Stimulated activated CD4-positive, alpha-beta T cell treated with anti-CD3 and anti-CD28 coated beads, TNF-alpha, amount 100 ng/mL, for 1 hour (primary cell): Measurements from ENCODE around the gene RAPGEFL1.
A peak's percentile ranks its signal among the peaks of the same experiment; 100 is the strongest.
"Not testable (repeated sequence)": the region's sequence is repeated elsewhere in the genome, so short reads cannot be mapped to it uniquely, and the experiment has no call there.

Experiments
- DNase-seq, 3 donors: peaks; one replicate each; pipeline ENCODE4 v3.0.0-alpha.2; 2020; ENCODE audit warnings: low read depth in 3 of 3, low spot score in 1 of 3

The RAPGEFL1 gene, protein sequence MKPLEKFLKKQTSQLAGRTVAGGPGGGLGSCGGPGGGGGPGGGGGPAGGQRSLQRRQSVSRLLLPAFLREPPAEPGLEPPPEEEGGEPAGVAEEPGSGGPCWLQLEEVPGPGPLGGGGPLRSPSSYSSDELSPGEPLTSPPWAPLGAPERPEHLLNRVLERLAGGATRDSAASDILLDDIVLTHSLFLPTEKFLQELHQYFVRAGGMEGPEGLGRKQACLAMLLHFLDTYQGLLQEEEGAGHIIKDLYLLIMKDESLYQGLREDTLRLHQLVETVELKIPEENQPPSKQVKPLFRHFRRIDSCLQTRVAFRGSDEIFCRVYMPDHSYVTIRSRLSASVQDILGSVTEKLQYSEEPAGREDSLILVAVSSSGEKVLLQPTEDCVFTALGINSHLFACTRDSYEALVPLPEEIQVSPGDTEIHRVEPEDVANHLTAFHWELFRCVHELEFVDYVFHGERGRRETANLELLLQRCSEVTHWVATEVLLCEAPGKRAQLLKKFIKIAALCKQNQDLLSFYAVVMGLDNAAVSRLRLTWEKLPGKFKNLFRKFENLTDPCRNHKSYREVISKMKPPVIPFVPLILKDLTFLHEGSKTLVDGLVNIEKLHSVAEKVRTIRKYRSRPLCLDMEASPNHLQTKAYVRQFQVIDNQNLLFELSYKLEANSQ

GRCh38 chr17:40177275-40177874 is at the start of gene RAPGEFL1:
Gene RAPGEFL1, plus strand, starts transcription at chr17:40177470. Its CDS starts 392 bp downstream, at chr17:40177862.
- peak; percentile 52 to 87 (median 67) for DNase-seq

- no peak for DNase-seq
Observed at GRCh38 chr17:40129498-40129897, 47.8 kb upstream of the RAPGEFL1 start.

- no peak for DNase-seq
Observed at GRCh38 chr17:40130352-40131042, 46.8 kb upstream of the RAPGEFL1 start.

DNA sequence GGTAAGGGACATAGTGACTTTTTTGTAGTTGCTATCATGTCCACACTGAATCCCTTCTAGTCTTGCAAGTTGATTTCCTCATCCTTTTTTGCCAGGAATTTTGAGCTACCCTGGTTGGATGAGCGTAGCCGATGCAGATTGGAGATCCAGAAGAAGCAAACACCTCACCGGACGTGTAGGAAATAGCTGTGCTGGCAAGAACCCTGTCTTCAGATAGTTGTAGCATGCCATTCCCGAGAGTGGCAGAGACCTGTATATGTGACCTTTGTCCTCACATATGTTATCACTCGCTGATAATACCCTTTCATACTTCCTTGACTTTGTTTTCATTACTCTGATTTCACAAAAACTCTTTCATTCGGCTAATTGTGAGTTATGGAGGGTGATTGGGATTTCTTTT is 43.1 kb upstream of the RAPGEFL1 start:
- DNase-seq = no peak

GRCh38 chr17:40135817-40136216 is 41.5 kb upstream of the RAPGEFL1 start:
- DNase-seq = no peak

- DNase-seq = no peak
Observed at GRCh38 chr17:40139566-40140058, 37.7 kb upstream of the RAPGEFL1 start.

DNA sequence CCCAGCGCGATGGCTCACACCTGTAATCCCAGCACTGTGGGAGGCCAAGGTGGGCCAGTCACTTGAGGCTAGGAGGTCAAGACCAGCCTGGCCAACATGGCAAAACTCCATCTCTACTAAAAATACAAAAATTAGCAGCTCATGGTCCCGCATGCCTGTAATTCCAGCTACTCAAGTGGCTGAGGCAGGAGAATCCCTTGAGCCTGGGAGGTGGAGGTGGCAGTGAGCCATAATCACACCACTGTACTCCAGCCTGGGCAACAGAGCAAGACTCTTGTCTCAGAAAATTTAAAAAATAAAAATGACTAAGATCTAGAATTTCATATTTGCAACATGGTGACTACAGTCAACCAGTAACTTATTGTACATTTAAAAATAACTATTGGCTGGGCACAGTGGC is 34.1 kb upstream of the RAPGEFL1 start:
- DNase-seq = not testable (repeated sequence)

DNA sequence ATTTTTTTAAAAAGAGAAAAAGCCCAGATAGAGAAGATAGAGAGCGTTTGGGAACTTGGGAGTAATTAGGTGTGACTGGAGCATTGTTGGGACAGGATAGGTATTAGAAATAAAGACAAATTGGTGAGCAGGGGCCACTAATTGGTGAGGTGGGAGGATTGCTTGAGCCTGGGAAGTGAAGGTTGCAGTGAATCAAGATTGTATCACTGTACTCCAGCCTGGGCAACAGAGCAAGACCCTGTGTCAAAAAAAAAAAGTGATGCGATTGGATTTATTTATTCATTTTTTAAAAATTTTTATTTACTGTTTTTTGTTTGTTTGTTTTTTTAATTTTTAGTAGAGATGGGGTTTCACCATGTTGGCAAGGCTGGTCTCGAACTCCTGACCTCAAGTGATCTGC is 31.8 kb upstream of the RAPGEFL1 start:
- no peak for DNase-seq

- no peak for DNase-seq
Observed at GRCh38 chr17:40148527-40148926, 28.7 kb upstream of the RAPGEFL1 start.

DNA sequence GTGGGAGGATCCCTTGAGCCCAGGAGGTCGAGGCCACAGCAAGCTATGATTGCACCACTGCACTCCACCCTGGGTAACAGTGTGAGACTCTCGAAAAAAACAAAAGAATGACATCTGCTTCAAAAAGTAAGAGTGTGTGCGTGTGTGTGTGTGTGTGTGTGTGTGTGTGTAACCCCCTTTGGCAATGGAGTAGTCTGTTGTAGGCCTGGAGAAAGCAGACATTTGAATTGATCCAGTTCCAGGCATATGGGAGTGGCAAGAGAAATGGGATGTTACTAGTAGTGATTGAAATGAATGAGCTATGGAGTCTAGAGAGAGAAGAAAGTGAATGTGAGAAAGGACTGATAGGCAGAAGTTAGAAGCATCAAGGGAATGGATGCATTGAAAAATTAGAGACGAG is 27.0 kb upstream of the RAPGEFL1 start:
- no peak for DNase-seq

GRCh38 chr17:40151414-40151963 is 25.8 kb upstream of the RAPGEFL1 start:
- no peak for DNase-seq

DNA sequence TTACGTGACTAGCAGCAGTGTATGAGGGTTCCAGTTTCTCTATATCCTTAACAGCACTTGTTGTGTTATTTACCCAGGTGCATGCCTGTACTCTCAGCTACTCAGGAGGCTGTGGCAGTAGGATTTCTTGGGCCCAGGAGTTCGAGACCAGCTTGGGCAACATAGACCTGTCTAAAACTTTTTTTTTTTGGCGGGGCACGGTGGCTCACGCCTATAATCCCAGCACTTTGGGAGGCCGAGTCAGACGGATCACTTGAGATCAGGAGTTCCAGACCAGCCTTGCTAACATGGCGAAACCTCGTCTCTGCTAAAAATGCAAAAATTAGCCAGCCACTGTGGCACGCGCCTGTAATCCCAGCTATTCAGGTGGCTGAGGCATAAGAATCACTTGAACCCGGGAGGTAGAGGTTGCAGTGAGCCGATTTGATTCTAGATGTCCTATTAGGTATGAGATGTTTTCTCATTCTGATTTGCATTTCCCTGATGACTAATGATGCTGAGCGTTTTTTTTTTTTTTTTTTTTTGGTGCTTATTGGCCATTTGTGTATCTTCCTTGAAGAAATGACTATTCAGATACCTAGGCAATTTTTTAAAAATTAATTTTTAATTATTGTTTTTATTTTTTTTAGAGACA is 23.6 kb upstream of the RAPGEFL1 start:
- no peak for DNase-seq

DNA sequence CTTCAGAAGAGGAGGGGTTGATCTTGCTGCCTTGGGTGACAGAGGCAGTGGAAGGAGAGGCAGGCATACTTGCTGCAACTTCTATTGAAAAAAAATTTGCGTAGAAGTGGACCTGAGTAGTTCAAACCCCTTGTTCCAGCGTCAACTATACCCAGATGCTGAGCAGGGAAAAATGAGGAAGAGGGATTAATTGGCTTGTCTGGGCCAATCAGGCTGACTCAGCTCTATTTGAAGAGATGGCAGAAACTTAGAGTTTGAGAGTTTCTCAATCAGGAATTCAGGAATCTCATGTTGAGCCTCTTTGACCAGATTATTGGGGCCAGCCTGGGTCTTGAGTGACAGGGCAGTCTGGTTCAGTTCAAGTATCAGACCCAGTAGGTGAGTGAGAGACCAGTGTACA is 19.3 kb upstream of the RAPGEFL1 start:
- no peak for DNase-seq

DNA sequence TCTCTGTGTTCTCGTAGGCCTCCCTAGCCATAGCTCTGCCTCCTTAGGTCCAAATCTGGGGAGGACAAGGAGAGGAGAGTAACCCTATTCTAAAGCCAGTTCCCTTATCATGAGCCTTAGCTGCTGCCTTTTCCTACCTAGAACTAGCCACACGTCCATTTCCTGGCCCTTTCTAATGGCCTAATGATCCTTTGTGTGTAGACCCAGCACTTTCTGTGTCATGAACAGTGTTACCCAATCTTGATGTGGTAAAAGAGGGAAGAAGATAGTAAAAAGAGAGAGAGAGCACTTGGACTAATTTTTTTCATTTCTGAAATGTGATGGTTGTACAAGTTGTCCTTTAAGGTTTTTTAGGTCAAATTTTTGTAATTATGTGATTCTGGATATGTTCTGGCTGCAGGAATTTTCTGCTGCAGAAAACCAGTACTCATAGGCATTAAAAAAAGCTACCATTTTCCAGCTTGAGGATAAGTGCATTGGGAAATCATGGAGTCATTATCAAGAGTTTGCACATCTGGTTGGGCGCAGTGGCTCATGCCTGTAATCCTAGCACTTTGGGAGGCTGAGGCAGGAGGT is 18.7 kb upstream of the RAPGEFL1 start:
- DNase-seq = no peak

GRCh38 chr17:40159456-40159855 is 17.8 kb upstream of the RAPGEFL1 start:
- no peak for DNase-seq

DNA sequence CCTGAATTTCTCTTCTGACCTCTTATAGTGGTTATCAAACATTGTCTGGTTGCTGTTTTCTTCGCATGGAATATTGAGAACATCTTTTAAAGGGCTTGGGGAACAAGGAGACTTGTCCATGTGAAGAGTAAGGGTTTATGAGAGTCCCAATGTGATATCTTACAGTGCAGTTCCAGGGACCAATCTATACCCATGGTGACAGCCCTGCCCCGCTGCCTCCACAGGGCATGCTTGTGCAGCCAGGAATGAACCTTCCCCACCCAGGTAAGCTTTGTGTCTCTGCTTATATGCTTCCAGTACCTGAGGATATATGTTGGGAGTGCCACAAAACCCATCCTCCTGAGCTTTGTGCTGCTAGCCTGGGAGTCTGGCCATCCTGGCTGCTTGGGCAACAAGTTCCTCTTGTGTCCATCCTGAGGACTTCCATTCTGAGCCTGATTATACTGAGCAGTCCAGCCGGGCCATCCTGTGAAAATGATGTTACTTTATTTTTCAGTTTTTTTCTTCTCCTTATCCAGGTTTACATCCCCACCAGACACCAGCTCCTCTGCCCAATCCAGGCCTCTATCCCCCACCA is 9.5 kb upstream of the RAPGEFL1 start:
- no peak for DNase-seq

DNA sequence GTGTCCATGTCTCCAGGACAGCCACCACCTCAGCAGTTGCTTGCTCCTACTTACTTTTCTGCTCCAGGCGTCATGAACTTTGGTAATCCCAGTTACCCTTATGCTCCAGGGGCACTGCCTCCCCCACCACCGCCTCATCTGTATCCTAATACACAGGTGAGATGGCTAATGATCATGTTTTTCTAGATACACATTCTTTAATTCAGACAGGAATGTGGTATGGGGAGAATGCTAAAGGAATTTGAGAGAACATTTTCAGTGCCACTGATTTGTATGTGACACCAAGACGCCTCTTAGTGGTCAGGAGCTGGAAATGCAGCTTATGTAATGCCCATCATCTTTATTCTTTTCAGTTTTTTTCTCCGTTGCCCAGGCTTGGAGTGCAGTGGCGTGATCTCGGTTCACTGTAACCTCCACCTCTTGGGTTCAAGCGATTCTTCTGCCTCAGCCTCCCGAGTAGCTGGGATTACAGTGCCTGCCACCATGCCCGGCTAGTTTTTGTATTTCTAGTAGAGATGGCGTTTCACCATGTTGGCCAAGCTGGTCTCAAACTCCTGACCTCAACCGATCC is 8.9 kb upstream of the RAPGEFL1 start:
- DNase-seq = peak in 1 of 3 donors; percentile 16

- no peak for DNase-seq
Observed at GRCh38 chr17:40170325-40170724, 6.9 kb upstream of the RAPGEFL1 start.

DNA sequence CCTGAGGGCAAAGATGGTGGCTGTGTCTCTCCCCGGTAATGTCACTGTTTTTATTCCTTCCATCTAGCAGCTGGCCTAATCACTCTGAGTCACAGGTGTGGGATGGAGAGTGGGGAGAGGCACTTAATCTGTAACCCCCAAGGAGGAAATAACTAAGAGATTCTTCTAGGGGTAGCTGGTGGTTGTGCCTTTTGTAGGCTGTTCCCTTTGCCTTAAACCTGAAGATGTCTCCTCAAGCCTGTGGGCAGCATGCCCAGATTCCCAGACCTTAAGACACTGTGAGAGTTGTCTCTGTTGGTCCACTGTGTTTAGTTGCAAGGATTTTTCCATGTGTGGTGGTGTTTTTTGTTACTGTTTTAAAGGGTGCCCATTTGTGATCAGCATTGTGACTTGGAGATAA is 5.5 kb upstream of the RAPGEFL1 start:
- no peak for DNase-seq
